Measurements from ENCODE around the gene CDC25B. TPM values are rescaled to one million over a fixed set of nuclear protein-coding genes. Genes with fewer than 3 reads are reported as not detected.
A peak's percentile ranks its signal among the peaks of the same experiment; 100 is the strongest.

Gene CDC25B
- total and polyA plus RNA-seq, 2 experiments from 2014 or later, result 18.2 to 20.1 TPM

GRCh38 chr20:3768342-3769130, 27.6 kb upstream of the CDC25B start:
- peak overlapping the region; percentile 91 for H3K9ac ChIP-seq
- H3K36me3 ChIP-seq (ENCODE audit: low read depth), result no peaks in the 10 kb centered on the region
- peak overlapping the region; percentile 64 for H3K4me2 ChIP-seq (ENCODE audit: unreplicated experiment)
- no peaks in the 10 kb centered on the region for H4K20me1 ChIP-seq (ENCODE audit: insufficient read depth)
- DNase-seq, result peak; percentile 89
- peak overlapping the region; percentile 88 for H3K27ac ChIP-seq
- TF ChIP-seq EZH2phosphoT487 (IDR thresholded peaks at IDR 0.05; ENCODE audit: insufficient read depth, low read depth) (no peak), EZH2 (IDR thresholded peaks at IDR 0.05; ENCODE audit: insufficient read depth, poor library complexity, severe bottlenecking) (no peak)
- H3K9me3 ChIP-seq (ENCODE audit: low read depth), result no peaks in the 10 kb centered on the region
- peak overlapping the region; percentile 82 for H3K4me3 ChIP-seq
- no peaks in the 10 kb centered on the region for H3K27me3 ChIP-seq (replicated peaks; ENCODE audit: insufficient read depth)
- peaks cover 8% of the 10 kb centered on the region; the same call in 1 of the 2 replicates for H3F3A ChIP-seq (ENCODE audit: insufficient read depth)
- peaks cover 10% of the 10 kb centered on the region; the same call in 1 of the 2 replicates for H3K4me1 ChIP-seq (ENCODE audit: insufficient read depth)
- in situ Hi-C loops (cut with MboI), result no loop called here
- H2AFZ ChIP-seq, result peak overlapping the region; percentile 89
- WGBS, 2 experiments (ENCODE audit: low coverage in 1 of 2, low lambda C conversion rate in 2 of 2, missing lambda C conversion rate in 2 of 2), result 0 to 1% methylated on average over 37 to 51 of the region's 51 CpGs
- H3K9me2 ChIP-seq (ENCODE audit: insufficient read depth), result no peaks in the 10 kb centered on the region
- H3K79me2 ChIP-seq (ENCODE audit: insufficient read depth), result peaks cover 17% of the 10 kb centered on the region

- DNase-seq, result no peak
- peaks cover 9% of the 10 kb centered on the region; the same call in 1 of the 2 replicates for H3K4me1 ChIP-seq (ENCODE audit: insufficient read depth)
- H2AFZ ChIP-seq, result no peak overlapping the region
- no peak overlapping the region for H3K9ac ChIP-seq
- no peaks in the 10 kb centered on the region for H3K36me3 ChIP-seq (ENCODE audit: low read depth)
- no peak for TF ChIP-seq EZH2phosphoT487 (IDR thresholded peaks at IDR 0.05; ENCODE audit: insufficient read depth, low read depth)
- no peak for TF ChIP-seq EZH2 (IDR thresholded peaks at IDR 0.05; ENCODE audit: insufficient read depth, poor library complexity, severe bottlenecking)
- no peak overlapping the region for H3K4me2 ChIP-seq (ENCODE audit: unreplicated experiment)
- H4K20me1 ChIP-seq (ENCODE audit: insufficient read depth), result no peaks in the 10 kb centered on the region
- peaks cover 8% of the 10 kb centered on the region; the same call in 1 of the 2 replicates for H3F3A ChIP-seq (ENCODE audit: insufficient read depth)
- no peaks in the 10 kb centered on the region for H3K9me2 ChIP-seq (ENCODE audit: insufficient read depth)
- in situ Hi-C loops (cut with MboI), result no loop called here
- WGBS, 2 experiments (ENCODE audit: low coverage in 1 of 2, low lambda C conversion rate in 2 of 2, missing lambda C conversion rate in 2 of 2), result 78 to 79% methylated on average over 7 of the region's 7 CpGs
- H3K9me3 ChIP-seq (ENCODE audit: low read depth), result no peaks in the 10 kb centered on the region
- H3K27me3 ChIP-seq (replicated peaks; ENCODE audit: insufficient read depth), result no peaks in the 10 kb centered on the region
- no peak overlapping the region for H3K27ac ChIP-seq
- H3K4me3 ChIP-seq, result no peak overlapping the region
- H3K79me2 ChIP-seq (ENCODE audit: insufficient read depth), result peaks cover 9% of the 10 kb centered on the region; the same call in 1 of the 2 replicates
Observed at GRCh38 chr20:3771552-3772058, 24.5 kb upstream of the CDC25B start.

- H3K4me2 ChIP-seq (ENCODE audit: unreplicated experiment), result no peak overlapping the region
- H3K27me3 ChIP-seq (replicated peaks; ENCODE audit: insufficient read depth), result no peaks in the 10 kb centered on the region
- H3K4me3 ChIP-seq, result no peak overlapping the region
- in situ Hi-C loops (cut with MboI), result no loop called here
- 66 to 68% methylated on average over 4 of the region's 4 CpGs for WGBS, 2 experiments (ENCODE audit: low coverage in 1 of 2, low lambda C conversion rate in 2 of 2, missing lambda C conversion rate in 2 of 2)
- H3K4me1 ChIP-seq (ENCODE audit: insufficient read depth), result no peaks in the 10 kb centered on the region
- H4K20me1 ChIP-seq (ENCODE audit: insufficient read depth), result no peaks in the 10 kb centered on the region
- no peak overlapping the region for H3K9ac ChIP-seq
- no peak overlapping the region for H3K27ac ChIP-seq
- DNase-seq, result no peak
- no peak overlapping the region for H2AFZ ChIP-seq
- H3K9me2 ChIP-seq (ENCODE audit: insufficient read depth), result no peaks in the 10 kb centered on the region
- H3K9me3 ChIP-seq (ENCODE audit: low read depth), result no peaks in the 10 kb centered on the region
- TF ChIP-seq EZH2phosphoT487 (IDR thresholded peaks at IDR 0.05; ENCODE audit: insufficient read depth, low read depth) (no peak), EZH2 (IDR thresholded peaks at IDR 0.05; ENCODE audit: insufficient read depth, poor library complexity, severe bottlenecking) (no peak)
- H3F3A ChIP-seq (ENCODE audit: insufficient read depth), result 0 out of 2 replicates have a peak, but pooled peaks cover 2% of the 10 kb centered on the region
- no peaks in the 10 kb centered on the region for H3K36me3 ChIP-seq (ENCODE audit: low read depth)
- no peaks in the 10 kb centered on the region for H3K79me2 ChIP-seq (ENCODE audit: insufficient read depth)
Observed at GRCh38 chr20:3775457-3776108, 20.5 kb upstream of the CDC25B start.

- peak overlapping the region; percentile 68 for H3K9ac ChIP-seq
- peaks cover under 1% of the 10 kb centered on the region; the same call in 1 of the 2 replicates for H3K79me2 ChIP-seq (ENCODE audit: insufficient read depth)
Observed at GRCh38 chr20:3777381-3777715, 18.8 kb upstream of the CDC25B start.

More at GRCh38 chr20:3777381-3777715, 18.8 kb upstream of the CDC25B start:
- Histone ChIP-seq H3K4me3 (peak overlapping the region; percentile 78), H2AFZ (peak overlapping the region; percentile 87), H3K4me2 (ENCODE audit: unreplicated experiment) (peak overlapping the region; percentile 87), H3K9me2 (ENCODE audit: insufficient read depth) (no peaks in the 10 kb centered on the region), H3F3A (ENCODE audit: insufficient read depth) (peaks cover 17% of the 10 kb centered on the region), H4K20me1 (ENCODE audit: insufficient read depth) (no peaks in the 10 kb centered on the region), H3K4me1 (ENCODE audit: insufficient read depth) (no peaks in the 10 kb centered on the region), H3K27me3 (replicated peaks; ENCODE audit: insufficient read depth) (no peaks in the 10 kb centered on the region), H3K9me3 (ENCODE audit: low read depth) (no peaks in the 10 kb centered on the region), H3K27ac (no peak overlapping the region), H3K36me3 (ENCODE audit: low read depth) (no peaks in the 10 kb centered on the region)
- DNase-seq, result no peak
- in situ Hi-C loops (cut with MboI), result no loop called here
- WGBS, 2 experiments (ENCODE audit: low coverage in 1 of 2, low lambda C conversion rate in 2 of 2, missing lambda C conversion rate in 2 of 2), result 8 to 13% methylated on average over 15 to 16 of the region's 16 CpGs
- TF ChIP-seq EZH2 (IDR thresholded peaks at IDR 0.05; ENCODE audit: insufficient read depth, poor library complexity, severe bottlenecking), result no peak
- no peak for TF ChIP-seq EZH2phosphoT487 (IDR thresholded peaks at IDR 0.05; ENCODE audit: insufficient read depth, low read depth)
